HepG2 (cell line): ENCODE measurements around the gene AHR. TPM values are rescaled to one million over a fixed set of nuclear protein-coding genes. Genes with fewer than 3 reads are reported as not detected.

Experiments
- ATAC-seq: fragments of 200-7000 bp; cut with Tn5 transposase; 3 replicates; pipeline ENCODE4 v1.9.1; 2020; ENCODE audit warnings: mild to moderate bottlenecking, moderate library complexity
- BruUV-seq: library from RNA; stranded (reverse); fragments of 400-500 nt; replicated peaks from 2 replicates; lab custom pipeline; 2021; lab: Mats Ljungman, UMichigan
- CTCF ChIA-PET: fragments of 300-600 bp; formaldehyde crosslinking; extraction: SDS; loops from one replicate; lab custom pipeline; 2021; ENCODE audit warnings: low total read pairs, inconsistent platforms, low intra/inter-chr PET ratio; lab: Yijun Ruan, JAX
- POLR2A ChIA-PET: fragments of 350-600 bp; sonication (Branson Sonifier 250); formaldehyde crosslinking; loops from one replicate; lab custom pipeline; 2020; ENCODE audit warnings: antibody characterized with exemption, inconsistent platforms; lab: Yijun Ruan, JAX
- DNase-seq: peaks from one replicate; pipeline ENCODE4 v3.0.0-alpha.2; 2015; ENCODE audit warnings: low spot score
- FAIRE-seq: peaks from 3 replicates; lab custom pipeline; 2011; peaks lifted over from hg19 to GRCh38; lab: Jason Lieb, UNC
- H2AFZ ChIP-seq: one replicate; pipeline ENCODE4 v1.6.1; 2011; ENCODE audit warnings: low read length, inconsistent platforms
- H3K27ac ChIP-seq: fragments of 300-600 bp; 3 replicates; pipeline ENCODE4 v1.8.0; 2011; ENCODE audit warnings: mixed run types, mild to moderate bottlenecking, mixed read lengths, low read length, inconsistent platforms; ENCODE audit not compliant: insufficient read depth; ENCODE audit errors: extremely low read length
- H3K27me3 ChIP-seq, 2 experiments: fragments of 200-600 bp in 1 of 2; 2 replicates in 1 of 2; 3 replicates in 1 of 2; pipeline versions ENCODE4 v1.6.0 to v1.8.0; 2011; ENCODE audit warnings: low read length in 2 of 2, mild to moderate bottlenecking in 2 of 2, moderate library complexity in 2 of 2, inconsistent platforms in 1 of 2; ENCODE audit not compliant: insufficient read depth in 2 of 2, control insufficient read depth in 1 of 2
- H3K36me3 ChIP-seq, 2 experiments: fragments of 200-600 bp in 1 of 2; replicated peaks in 1 of 2; 2 replicates in 1 of 2; 3 replicates in 1 of 2; pipeline versions ENCODE4 v1.5.1 to v1.8.0; 2011; ENCODE audit warnings: low read length in 2 of 2, inconsistent platforms in 1 of 2; ENCODE audit not compliant: insufficient read depth in 2 of 2, control insufficient read depth in 1 of 2
- H3K4me1 ChIP-seq: 2 replicates; pipeline ENCODE4 v1.5.1; 2012; ENCODE audit warnings: low read length, inconsistent platforms; ENCODE audit not compliant: insufficient read depth
- H3K4me2 ChIP-seq: 2 replicates; pipeline ENCODE4 v1.6.0; 2011; ENCODE audit warnings: low read depth, low read length, inconsistent platforms
- H3K4me3 ChIP-seq, 3 experiments: fragments of 200-600 bp in 1 of 3; sonication (generic), shearing (Covaris generic) in 1 of 3; replicated peaks in 1 of 3; 2 replicates each; pipeline ENCODE4 v1.5.1; 2011 to 2016; ENCODE audit warnings: low read length in 3 of 3, inconsistent platforms in 2 of 3, low read depth in 2 of 3, mild to moderate bottlenecking in 2 of 3, control low read depth in 1 of 3, mixed read lengths in 1 of 3; ENCODE audit not compliant: insufficient read depth in 1 of 3
- H3K79me2 ChIP-seq: one replicate; pipeline ENCODE4 v1.6.1; 2011; ENCODE audit warnings: low read length, inconsistent platforms; ENCODE audit not compliant: insufficient read depth
- H3K9ac ChIP-seq: 2 replicates; pipeline ENCODE4 v1.6.0; 2011; ENCODE audit warnings: mild to moderate bottlenecking, low read depth, low read length, inconsistent platforms; ENCODE audit not compliant: insufficient read depth
- H3K9me3 ChIP-seq: 2 replicates; pipeline ENCODE4 v1.5.1; 2012; ENCODE audit warnings: mild to moderate bottlenecking, low read length
- H4K20me1 ChIP-seq: 2 replicates; pipeline ENCODE4 v1.6.0; 2011; ENCODE audit warnings: inconsistent platforms, mild to moderate bottlenecking, low read length, moderate library complexity; ENCODE audit not compliant: insufficient read depth
- AKAP8 ChIP-seq: sonication (generic); formaldehyde crosslinking; IDR thresholded peaks from 2 replicates; pipeline ENCODE4 v1.5.1; 2020; ENCODE audit warnings: mild to moderate bottlenecking, missing genetic modification reagents
- DBP ChIP-seq: sonication (generic); formaldehyde crosslinking; IDR thresholded peaks from 2 replicates; pipeline ENCODE4 v1.4.0; 2020; ENCODE audit warnings: missing genetic modification reagents; ENCODE audit errors: not compliant biosample characterization
- ETS1 ChIP-seq: sonication (generic); formaldehyde crosslinking; IDR thresholded peaks from 2 replicates; pipeline ENCODE4 v1.4.0; 2020; ENCODE audit warnings: missing genetic modification reagents
- FOXC1 ChIP-seq: sonication (generic); formaldehyde crosslinking; IDR thresholded peaks from 2 replicates; pipeline ENCODE4 v1.8.0; 2022; ENCODE audit warnings: mild to moderate bottlenecking, missing genetic modification reagents, borderline replicate concordance
- KLF16 ChIP-seq, 2 experiments: sonication (generic) in 1 of 2; formaldehyde crosslinking in 1 of 2; IDR thresholded peaks; 2 replicates each; pipeline versions ENCODE4 v1.6.1 to v1.8.0; 2016 to 2023; ENCODE audit warnings: missing genetic modification reagents in 2 of 2, missing compliant biosample characterization in 1 of 2
- NCOA5 ChIP-seq: sonication (generic); formaldehyde crosslinking; IDR thresholded peaks from 2 replicates; pipeline ENCODE4 v1.4.0; 2020; ENCODE audit warnings: missing genetic modification reagents
- NFE2L2 ChIP-seq: fragments of 150-350 bp; IDR thresholded peaks from 2 replicates; pipeline ENCODE4 v1.6.1; 2014; ENCODE audit warnings: low read length
- NR2F1 ChIP-seq, 2 experiments: fragments of 450-650 bp in 1 of 2; formaldehyde crosslinking in 1 of 2; IDR thresholded peaks; 2 replicates each; pipeline versions ENCODE4 v1.5.0 to v1.6.1; 2016 to 2020; ENCODE audit warnings: mild to moderate bottlenecking in 1 of 2, missing compliant biosample characterization in 1 of 2, missing genetic modification reagents in 1 of 2, moderate library complexity in 1 of 2
- PAX8 ChIP-seq: sonication (generic); formaldehyde crosslinking; IDR thresholded peaks from 2 replicates; pipeline ENCODE4 v1.8.0; 2022; ENCODE audit warnings: mild to moderate bottlenecking, missing genetic modification reagents, borderline replicate concordance
- RARA ChIP-seq: IDR thresholded peaks from 2 replicates; pipeline ENCODE4 v1.6.1; 2016; ENCODE audit warnings: missing genetic modification reagents, missing compliant biosample characterization
- RBAK ChIP-seq: sonication (generic); formaldehyde crosslinking; IDR thresholded peaks from 2 replicates; pipeline ENCODE4 v1.5.1; 2020; ENCODE audit warnings: mild to moderate bottlenecking, missing genetic modification reagents
- RCOR2 ChIP-seq: IDR thresholded peaks from 2 replicates; pipeline ENCODE4 v1.6.1; 2016; ENCODE audit warnings: missing biosample characterization, missing genetic modification reagents
- THAP8 ChIP-seq: sonication (generic); formaldehyde crosslinking; IDR thresholded peaks from 2 replicates; pipeline ENCODE4 v1.5.1; 2020; ENCODE audit warnings: missing genetic modification reagents, mild to moderate bottlenecking, borderline replicate concordance
- ZHX2 ChIP-seq, 2 experiments: sonication (generic) in 1 of 2; formaldehyde crosslinking in 1 of 2; IDR thresholded peaks; 2 replicates each; pipeline versions ENCODE4 v1.6.1 to v1.9.0; 2014 to 2022; ENCODE audit warnings: antibody characterized with exemption in 1 of 2, borderline replicate concordance in 1 of 2, inconsistent platforms in 1 of 2, low read depth in 1 of 2, missing genetic modification reagents in 1 of 2
- ZNF816 ChIP-seq: sonication (generic); formaldehyde crosslinking; IDR thresholded peaks from 2 replicates; pipeline ENCODE4 v1.8.0; 2022; ENCODE audit warnings: missing genetic modification reagents, mild to moderate bottlenecking, borderline replicate concordance
- WGBS: methylation state at CpG from one replicate; pipeline ENCODE4 v1.1.6; 2017; ENCODE audit warnings: low lambda C conversion rate; 5-methylcytosine and 5-hydroxymethylcytosine counted together
- in situ Hi-C: cut with HindIII; loops from 2 replicates; pipeline ENCODE4 v1.10.0; 2017; ENCODE audit warnings: low pct_unique_long_range_greater_than_20kb; ENCODE audit not compliant: extremely low pct_ligation_motif_present
- intact Hi-C: fragments of 100-400 bp; cut with micrococcal nuclease; formaldehyde crosslinking; loops from one replicate; pipeline ENCODE4 v1.10.0; 2022; ENCODE audit not compliant: unreplicated experiment
- polyA plus RNA-seq, 8 experiments: library from polyadenylated mRNA; depleted of rRNA in 3 of 8; stranded (reverse) in 7 of 8; unstranded in 1 of 8; fragments of >200 nt; fragmentation: Illumina TruSeq in 4 of 8; extraction: Trizol in 4 of 8; gene quantifications; 2 replicates each; pipeline versions ENCODE4 v1.2.1 to v1.2.3, GENCODE V29; 2011 to 2016; ENCODE audit warnings: low read depth in 4 of 8, missing spikeins in 1 of 8, mixed read lengths in 1 of 8; ENCODE audit not compliant: insufficient read depth in 1 of 8
- total RNA-seq, 5 experiments: library from RNA; depleted of rRNA; stranded (reverse); fragments of >200 nt; fragmentation: Illumina TruSeq; extraction: Trizol; gene quantifications; 2 replicates each; pipeline ENCODE4 v1.2.3, GENCODE V29; 2016; ENCODE audit warnings: low read depth in 1 of 5

AHR gene
- total and polyA plus RNA-seq, 2 of the 13 experiments (the other 11 are each of a cell fraction or from before 2014, with no cell fraction given): 9.0 to 31.3 TPM

- TF ChIP-seq THAP8 (CRISPR knock-in tag) (no peak), RBAK (CRISPR knock-in tag) (no peak), ZNF816 (CRISPR knock-in tag) (no peak), FOXC1 (no peak), PAX8 (CRISPR knock-in tag) (no peak), RARA (CRISPR knock-in tag) (no peak), NR2F1 (CRISPR knock-in tag; IDR thresholded peaks at IDR 0.05) (no peak), NCOA5 (CRISPR knock-in tag) (no peak), NFE2L2 (no peak)
These were observed 76.2 kb downstream of the AHR start (continued) for GRCh38 chr7:17374654-17375053.

GRCh38 chr7:17376595-17376994 is 78.1 kb downstream of the AHR start:
- in situ Hi-C loops: no loop called here
- TF ChIP-seq KLF16 (CRISPR knock-in tag; IDR thresholded peaks at IDR 0.05) (no peak), RCOR2 (CRISPR knock-in tag) (no peak), ZHX2 (IDR thresholded peaks at IDR 0.05; ENCODE audit: low read depth) (no peak), ZHX2 (CRISPR knock-in tag; IDR thresholded peaks at IDR 0.05; ENCODE audit: borderline replicate concordance) (no peak), DBP (CRISPR knock-in tag) (no peak), AKAP8 (CRISPR knock-in tag) (no peak), ETS1 (CRISPR knock-in tag) (no peak)

More at GRCh38 chr7:17376595-17376994, 78.1 kb downstream of the AHR start:
- no peak for DNase-seq
- intact Hi-C loops: no loop called here
- H3K4me3 ChIP-seq: no peak overlapping the region
- no peak overlapping the region for H3K9ac ChIP-seq
- H3K9me3 ChIP-seq: no peaks in the 10 kb centered on the region
- no peaks in the 10 kb centered on the region for H4K20me1 ChIP-seq
- CTCF ChIA-PET: no interaction called here
- no peak for FAIRE-seq
- no peaks in the 10 kb centered on the region for H3K27me3 ChIP-seq
- no peak overlapping the region for H3K4me2 ChIP-seq
- ATAC-seq: no peak
- H3K4me1 ChIP-seq: no peaks in the 10 kb centered on the region
- no TSS peak for BruUV-seq
- no peak overlapping the region for H2AFZ ChIP-seq
- no peak overlapping the region for H3K27ac ChIP-seq
- WGBS: 21% methylated on average over 1 of the region's 1 CpG
- POLR2A ChIA-PET: no interaction called here
- no peaks in the 10 kb centered on the region for H3K36me3 ChIP-seq
- no peaks in the 10 kb centered on the region for H3K79me2 ChIP-seq
